ENCODE data around the gene DENR. TPM values are rescaled to one million over a fixed set of nuclear protein-coding genes. Genes with fewer than 3 reads are reported as not detected.
A peak's percentile ranks its signal among the peaks of the same experiment; 100 is the strongest.
"Not testable (repeated sequence)": the region's sequence is repeated elsewhere in the genome, so short reads cannot be mapped to it uniquely, and the experiment has no call there.

Gene DENR
- total RNA-seq, 1 donor: 46.6 TPM

GRCh38 chr12:122789637-122790036 is 37.0 kb downstream of the DENR start:
- no peak overlapping the region for H3K4me3 ChIP-seq (ENCODE audit: low read depth, low read length)

GRCh38 chr12:122790393-122791075 is 37.9 kb downstream of the DENR start:
- TF ChIP-seq CTCF (IDR thresholded peaks at IDR 0.05; ENCODE audit: insufficient read depth, low read depth, low read length): no peak
- H3K4me3 ChIP-seq (ENCODE audit: low read depth, low read length): no peak overlapping the region
- DNase-seq (ENCODE audit: low read depth): peak; percentile 7

More at GRCh38 chr12:122789637-122790036, 37.0 kb downstream of the DENR start:
- DNase-seq (ENCODE audit: low read depth): no peak
- TF ChIP-seq CTCF (IDR thresholded peaks at IDR 0.05; ENCODE audit: insufficient read depth, low read depth, low read length): no peak

- no peak overlapping the region for H3K4me3 ChIP-seq (ENCODE audit: low read depth, low read length)
- DNase-seq (ENCODE audit: low read depth): peak; percentile 69
- peak; percentile 64 for TF ChIP-seq CTCF (IDR thresholded peaks at IDR 0.05; ENCODE audit: insufficient read depth, low read depth, low read length)
Measured at GRCh38 chr12:122793685-122794106, 41.1 kb downstream of the DENR start.

GRCh38 chr12:122795807-122796206 is 43.2 kb downstream of the DENR start:
- no peak for TF ChIP-seq CTCF (IDR thresholded peaks at IDR 0.05; ENCODE audit: insufficient read depth, low read depth, low read length)

GRCh38 chr12:122799641-122800243 is 47.1 kb downstream of the DENR start:
- TF ChIP-seq CTCF (IDR thresholded peaks at IDR 0.05; ENCODE audit: insufficient read depth, low read depth, low read length): no peak
- DNase-seq (ENCODE audit: low read depth): no peak
- no peak overlapping the region for H3K4me3 ChIP-seq (ENCODE audit: low read depth, low read length)

More at GRCh38 chr12:122795807-122796206, 43.2 kb downstream of the DENR start:
- H3K4me3 ChIP-seq (ENCODE audit: low read depth, low read length): no peak overlapping the region
- no peak for DNase-seq (ENCODE audit: low read depth)

GRCh38 chr12:122803937-122804336 is 51.3 kb downstream of the DENR start:
- DNase-seq (ENCODE audit: low read depth): no peak
- no peak overlapping the region for H3K4me3 ChIP-seq (ENCODE audit: low read depth, low read length)
- TF ChIP-seq CTCF (IDR thresholded peaks at IDR 0.05; ENCODE audit: insufficient read depth, low read depth, low read length): no peak

GRCh38 chr12:122804957-122805356 is 52.3 kb downstream of the DENR start:
- DNase-seq (ENCODE audit: low read depth); H3K4me3 ChIP-seq (ENCODE audit: low read depth, low read length): not testable (repeated sequence)
